IPS-20b (cell line): ENCODE measurements around the gene WDR20.
A peak's percentile ranks its signal among the peaks of the same experiment; 100 is the strongest.

Source experiments
- H3K27ac ChIP-seq: one replicate; pipeline ENCODE4 v1.5.1; 2013; ENCODE audit warnings: low read length
- H3K27me3 ChIP-seq: 2 replicates; pipeline ENCODE4 v1.6.1; 2013; ENCODE audit warnings: mild to moderate bottlenecking, low read length, inconsistent platforms; ENCODE audit not compliant: insufficient read depth
- H3K36me3 ChIP-seq: 2 replicates; pipeline ENCODE4 v1.6.1; 2013; ENCODE audit warnings: low read depth, mild to moderate bottlenecking, inconsistent platforms, low read length, moderate library complexity; ENCODE audit not compliant: insufficient read depth
- H3K4me1 ChIP-seq: 2 replicates; pipeline ENCODE4 v1.6.1; 2013; ENCODE audit warnings: mild to moderate bottlenecking, control low read depth, inconsistent platforms, low read length, moderate library complexity; ENCODE audit not compliant: insufficient read depth
- H3K4me3 ChIP-seq: 2 replicates; pipeline ENCODE4 v1.5.1; 2013; ENCODE audit warnings: mild to moderate bottlenecking, low read length, inconsistent platforms
- H3K9ac ChIP-seq: 2 replicates; pipeline ENCODE4 v1.6.1; 2013; ENCODE audit warnings: low read depth, mild to moderate bottlenecking, inconsistent platforms, low read length, moderate library complexity
- H3K9me3 ChIP-seq: 2 replicates; pipeline ENCODE4 v1.6.1; 2013; ENCODE audit warnings: mild to moderate bottlenecking, low read depth, low read length, inconsistent platforms; ENCODE audit not compliant: insufficient read depth

The WDR20 gene, protein sequence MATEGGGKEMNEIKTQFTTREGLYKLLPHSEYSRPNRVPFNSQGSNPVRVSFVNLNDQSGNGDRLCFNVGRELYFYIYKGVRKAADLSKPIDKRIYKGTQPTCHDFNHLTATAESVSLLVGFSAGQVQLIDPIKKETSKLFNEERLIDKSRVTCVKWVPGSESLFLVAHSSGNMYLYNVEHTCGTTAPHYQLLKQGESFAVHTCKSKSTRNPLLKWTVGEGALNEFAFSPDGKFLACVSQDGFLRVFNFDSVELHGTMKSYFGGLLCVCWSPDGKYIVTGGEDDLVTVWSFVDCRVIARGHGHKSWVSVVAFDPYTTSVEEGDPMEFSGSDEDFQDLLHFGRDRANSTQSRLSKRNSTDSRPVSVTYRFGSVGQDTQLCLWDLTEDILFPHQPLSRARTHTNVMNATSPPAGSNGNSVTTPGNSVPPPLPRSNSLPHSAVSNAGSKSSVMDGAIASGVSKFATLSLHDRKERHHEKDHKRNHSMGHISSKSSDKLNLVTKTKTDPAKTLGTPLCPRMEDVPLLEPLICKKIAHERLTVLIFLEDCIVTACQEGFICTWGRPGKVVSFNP

GRCh38 chr14:102139286-102140026 is at the start of gene WDR20:
Gene WDR20 (plus strand): TSS chr14:102139897. CDS start chr14:102139924, 27 bp downstream.
- H3K9me3 ChIP-seq: no peaks in the 10 kb centered on the region
- no peaks in the 10 kb centered on the region for H3K27me3 ChIP-seq
- peak within 1 kb of the TSS; percentile 54 for H3K27ac ChIP-seq
- H3K9ac ChIP-seq: peak within 1 kb of the TSS; percentile 92
- H3K4me3 ChIP-seq: peak within 1 kb of the TSS; percentile 99
- peaks cover 14% of the 10 kb centered on the region for H3K4me1 ChIP-seq
- 0 out of 2 replicates have a peak, but pooled peaks cover 2% of the 10 kb centered on the region for H3K36me3 ChIP-seq

- Histone ChIP-seq H3K27ac (no peak overlapping the region), H3K36me3 (peaks cover 6% of the 10 kb centered on the region), H3K4me3 (no peak overlapping the region), H3K9ac (no peak overlapping the region), H3K27me3 (no peaks in the 10 kb centered on the region), H3K9me3 (no peaks in the 10 kb centered on the region), H3K4me1 (peaks cover 4% of the 10 kb centered on the region)
These were observed 49.0 kb upstream of the WDR20 start for GRCh38 chr14:102090713-102091112.

GRCh38 chr14:102092806-102093205 is 46.9 kb upstream of the WDR20 start:
- Histone ChIP-seq H3K27me3 (no peaks in the 10 kb centered on the region), H3K9ac (no peak overlapping the region), H3K36me3 (no peaks in the 10 kb centered on the region), H3K27ac (no peak overlapping the region), H3K4me3 (no peak overlapping the region), H3K4me1 (peaks cover 12% of the 10 kb centered on the region), H3K9me3 (no peaks in the 10 kb centered on the region)

GRCh38 chr14:102094101-102094500 is 45.6 kb upstream of the WDR20 start:
- no peak overlapping the region for H3K27ac ChIP-seq
- no peaks in the 10 kb centered on the region for H3K36me3 ChIP-seq
- no peak overlapping the region for H3K4me3 ChIP-seq
- no peak overlapping the region for H3K9ac ChIP-seq
- peaks cover 8% of the 10 kb centered on the region for H3K4me1 ChIP-seq
- H3K9me3 ChIP-seq: no peaks in the 10 kb centered on the region
- no peaks in the 10 kb centered on the region for H3K27me3 ChIP-seq

GRCh38 chr14:102095231-102095870 is 44.3 kb upstream of the WDR20 start:
- H3K27me3 ChIP-seq: no peaks in the 10 kb centered on the region
- H3K9me3 ChIP-seq: no peaks in the 10 kb centered on the region
- no peak overlapping the region for H3K4me3 ChIP-seq
- H3K36me3 ChIP-seq: no peaks in the 10 kb centered on the region
- no peak overlapping the region for H3K9ac ChIP-seq
- no peak overlapping the region for H3K27ac ChIP-seq
- peaks cover 8% of the 10 kb centered on the region for H3K4me1 ChIP-seq

- Histone ChIP-seq H3K9ac (no peak overlapping the region), H3K4me3 (peak overlapping the region; percentile 4; the same call in 1 of the 2 replicates), H3K9me3 (no peaks in the 10 kb centered on the region), H3K4me1 (peaks cover 8% of the 10 kb centered on the region), H3K27me3 (no peaks in the 10 kb centered on the region), H3K27ac (no peak overlapping the region), H3K36me3 (no peaks in the 10 kb centered on the region)
These were observed 43.7 kb upstream of the WDR20 start for GRCh38 chr14:102095871-102096568.

GRCh38 chr14:102096569-102097188 is 43.0 kb upstream of the WDR20 start:
- H3K36me3 ChIP-seq: no peaks in the 10 kb centered on the region
- no peak overlapping the region for H3K9ac ChIP-seq
- H3K27ac ChIP-seq: no peak overlapping the region
- peaks cover 8% of the 10 kb centered on the region for H3K4me1 ChIP-seq
- H3K4me3 ChIP-seq: peak overlapping the region; percentile 4; the same call in 1 of the 2 replicates
- H3K27me3 ChIP-seq: no peaks in the 10 kb centered on the region
- H3K9me3 ChIP-seq: no peaks in the 10 kb centered on the region

DNA sequence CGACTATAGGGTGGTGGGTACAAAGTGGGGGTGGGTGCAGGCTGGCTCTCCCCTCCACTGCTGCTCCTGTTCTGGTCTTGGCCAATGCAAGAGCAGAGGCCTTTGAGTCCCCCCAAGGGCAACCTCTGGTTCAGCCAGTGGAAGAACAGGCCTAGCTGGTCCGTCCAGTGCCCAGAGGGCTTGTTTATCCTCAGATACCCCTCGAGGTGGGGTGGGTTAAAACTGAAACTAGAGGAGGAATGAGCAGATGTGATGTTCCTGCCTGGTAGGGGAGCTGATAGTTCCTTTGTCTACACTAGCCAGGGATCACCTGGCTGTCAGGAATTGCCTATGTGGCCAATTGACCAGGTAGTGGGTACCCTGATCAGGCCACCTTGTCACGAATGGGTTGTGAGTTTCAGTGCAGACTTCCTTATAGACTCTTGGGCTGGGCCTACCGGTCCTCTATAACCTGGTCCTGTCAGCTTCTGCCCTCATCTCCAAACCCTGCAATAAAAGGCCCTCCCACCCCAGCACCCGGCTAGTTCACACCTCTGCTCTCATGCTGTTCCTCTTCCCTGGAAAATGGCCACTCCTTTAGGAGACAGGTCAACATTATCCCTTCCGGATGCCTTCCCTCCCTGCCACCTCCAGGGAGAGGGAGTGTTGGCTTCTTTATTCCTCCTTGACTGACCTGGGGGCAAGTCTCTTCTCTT is 42.1 kb upstream of the WDR20 start:
- H3K9ac ChIP-seq: no peak overlapping the region
- no peaks in the 10 kb centered on the region for H3K9me3 ChIP-seq
- no peaks in the 10 kb centered on the region for H3K36me3 ChIP-seq
- H3K4me1 ChIP-seq: peaks cover 8% of the 10 kb centered on the region
- no peak overlapping the region for H3K27ac ChIP-seq
- no peaks in the 10 kb centered on the region for H3K27me3 ChIP-seq
- H3K4me3 ChIP-seq: no peak overlapping the region

- Histone ChIP-seq H3K36me3 (no peaks in the 10 kb centered on the region), H3K4me3 (no peak overlapping the region), H3K9me3 (no peaks in the 10 kb centered on the region), H3K4me1 (no peaks in the 10 kb centered on the region), H3K9ac (no peak overlapping the region), H3K27me3 (no peaks in the 10 kb centered on the region), H3K27ac (no peak overlapping the region)
These were observed 36.5 kb upstream of the WDR20 start for GRCh38 chr14:102103062-102103695.

DNA sequence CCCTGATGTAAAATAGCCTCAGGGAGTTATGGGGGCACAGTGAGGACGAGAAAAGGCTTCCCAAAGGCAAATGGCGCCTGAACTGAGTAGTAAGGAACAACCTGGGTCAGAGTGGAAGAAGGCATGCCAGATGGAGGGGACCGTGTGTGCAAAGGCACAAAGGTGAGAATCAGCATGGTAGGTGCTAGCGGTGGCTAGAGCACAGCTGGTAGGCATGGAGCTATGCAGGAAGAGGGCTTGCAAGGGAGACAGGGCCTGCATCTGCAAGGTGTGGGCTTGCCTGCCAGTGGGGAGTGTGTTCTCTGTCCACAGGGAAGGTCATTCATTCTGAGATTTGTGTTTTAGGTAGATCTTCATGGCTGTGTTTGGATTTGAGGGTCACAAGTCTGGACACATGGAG is 34.3 kb upstream of the WDR20 start:
- Histone ChIP-seq H3K36me3 (no peaks in the 10 kb centered on the region), H3K27ac (no peak overlapping the region), H3K4me1 (no peaks in the 10 kb centered on the region), H3K27me3 (no peaks in the 10 kb centered on the region), H3K9me3 (no peaks in the 10 kb centered on the region), H3K4me3 (no peak overlapping the region), H3K9ac (no peak overlapping the region)
